ENCODE measurements around the gene PLCG2. TPM values are rescaled to one million over a fixed set of nuclear protein-coding genes. Genes with fewer than 3 reads are reported as not detected.

PLCG2 gene
- total RNA-seq, result 1 to 10 TPM; 7.0 to 7.6 TPM

DNA sequence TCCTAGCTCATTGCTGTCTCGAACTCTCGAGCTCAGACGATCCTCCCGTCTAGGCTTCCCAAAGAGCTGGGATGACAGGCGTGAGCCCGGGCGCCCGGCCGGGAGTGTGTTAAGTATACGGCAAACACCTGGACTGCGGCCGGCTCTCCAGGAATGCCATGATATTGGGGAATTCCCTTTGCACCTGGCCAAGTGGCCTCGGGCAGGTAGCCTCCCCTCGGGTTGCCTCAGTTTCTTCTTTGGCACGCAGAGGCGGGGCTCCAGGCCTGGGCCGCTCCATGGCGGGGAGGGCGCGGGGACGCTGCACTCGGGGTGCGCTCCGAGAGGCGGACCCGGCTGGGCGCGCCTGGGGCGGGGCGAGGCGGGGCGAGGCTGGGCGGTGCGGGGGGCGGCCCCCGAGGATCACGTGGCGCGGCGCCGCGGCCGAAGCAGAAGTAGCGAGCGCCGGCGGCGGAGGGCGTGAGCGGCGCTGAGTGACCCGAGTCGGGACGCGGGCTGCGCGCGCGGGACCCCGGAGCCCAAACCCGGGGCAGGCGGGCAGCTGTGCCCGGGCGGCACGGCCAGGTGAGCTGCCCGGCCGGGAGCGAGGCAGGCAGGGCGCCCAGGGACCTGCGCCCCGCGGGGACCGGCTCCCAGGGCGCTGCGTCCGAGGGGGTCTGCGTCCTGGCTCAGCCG, at the start of gene PLCG2:
Gene PLCG2, plus strand, starts transcription at position 431 of the 675 bp plus-strand sequence. CDS start 6,699 bp downstream, outside the sequence.
- intact Hi-C loops (cut with DNase I, micrococcal nuclease), result loop anchor here in 1 of 2 experiments (1.0 kb wide), 3 partner anchors 33 to 335 kb away; partner anchors contain the start of gene CMIP
- Mint-ChIP-seq H3K4me1 (peaks cover 6% of the 10 kb centered on the region), H3K9me3 (ENCODE audit: low read depth) (no peaks in the 10 kb centered on the region), H3K4me3 (peak within 1 kb of the TSS; percentile 67), H3K27me3 (peaks cover 38% of the 10 kb centered on the region), H3K36me3 (ENCODE audit: low read depth) (no peaks in the 10 kb centered on the region), H3K27ac (no peak within 1 kb of the TSS)
- peak; percentile 83 for DNase-seq
- POLR2A ChIA-PET, result no interaction called here
- CTCF ChIA-PET, result interaction anchor here (1.2 kb wide), 1 partner anchor 22 kb away, joined by 3 read pairs; no protein-coding TSS in a partner anchor
- peak; percentile 99 for ATAC-seq

DNA sequence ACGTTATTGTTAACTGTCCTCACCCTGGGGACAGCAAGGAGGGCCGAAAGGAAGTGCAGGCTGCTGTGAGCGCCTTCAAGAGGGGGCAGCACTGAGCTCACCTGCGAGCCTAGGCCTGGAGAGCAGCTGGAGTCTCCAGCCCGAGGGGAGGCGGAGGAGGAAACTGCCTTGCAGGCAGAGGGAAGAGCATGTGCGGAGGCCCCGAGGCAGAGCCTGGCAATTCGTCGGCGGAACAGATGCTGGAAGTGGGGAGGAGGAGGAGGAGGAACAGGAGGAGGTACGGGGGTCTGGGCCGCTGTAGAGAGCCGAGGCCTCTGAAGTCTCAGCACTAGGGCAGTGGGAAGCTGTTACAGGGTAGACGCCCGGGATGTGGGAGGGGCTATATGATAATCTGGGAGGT, 49.6 kb upstream of the PLCG2 start:
- Mint-ChIP-seq H3K36me3 (ENCODE audit: low read depth) (no peaks in the 10 kb centered on the region), H3K4me3 (no peak overlapping the region), H3K27me3 (no peaks in the 10 kb centered on the region), H3K9me3 (ENCODE audit: low read depth) (no peaks in the 10 kb centered on the region), H3K4me1 (peaks cover 15% of the 10 kb centered on the region), H3K27ac (peak overlapping the region; percentile 18)
- ATAC-seq (no peak), DNase-seq (peak; percentile 47)
- intact Hi-C loops (cut with DNase I, micrococcal nuclease), result no loop called here
- POLR2A ChIA-PET, result interaction anchor here (0.5 to 0.6 kb wide), 2 partner anchors 528 to 584 kb away, joined by 3 to 4 read pairs; no protein-coding TSS in a partner anchor
- CTCF ChIA-PET, result interaction anchor here (0.6 to 3.1 kb wide), 25 partner anchors 8 to 654 kb away, joined by 3 to 14 read pairs (median 4); no protein-coding TSS in a partner anchor

DNA sequence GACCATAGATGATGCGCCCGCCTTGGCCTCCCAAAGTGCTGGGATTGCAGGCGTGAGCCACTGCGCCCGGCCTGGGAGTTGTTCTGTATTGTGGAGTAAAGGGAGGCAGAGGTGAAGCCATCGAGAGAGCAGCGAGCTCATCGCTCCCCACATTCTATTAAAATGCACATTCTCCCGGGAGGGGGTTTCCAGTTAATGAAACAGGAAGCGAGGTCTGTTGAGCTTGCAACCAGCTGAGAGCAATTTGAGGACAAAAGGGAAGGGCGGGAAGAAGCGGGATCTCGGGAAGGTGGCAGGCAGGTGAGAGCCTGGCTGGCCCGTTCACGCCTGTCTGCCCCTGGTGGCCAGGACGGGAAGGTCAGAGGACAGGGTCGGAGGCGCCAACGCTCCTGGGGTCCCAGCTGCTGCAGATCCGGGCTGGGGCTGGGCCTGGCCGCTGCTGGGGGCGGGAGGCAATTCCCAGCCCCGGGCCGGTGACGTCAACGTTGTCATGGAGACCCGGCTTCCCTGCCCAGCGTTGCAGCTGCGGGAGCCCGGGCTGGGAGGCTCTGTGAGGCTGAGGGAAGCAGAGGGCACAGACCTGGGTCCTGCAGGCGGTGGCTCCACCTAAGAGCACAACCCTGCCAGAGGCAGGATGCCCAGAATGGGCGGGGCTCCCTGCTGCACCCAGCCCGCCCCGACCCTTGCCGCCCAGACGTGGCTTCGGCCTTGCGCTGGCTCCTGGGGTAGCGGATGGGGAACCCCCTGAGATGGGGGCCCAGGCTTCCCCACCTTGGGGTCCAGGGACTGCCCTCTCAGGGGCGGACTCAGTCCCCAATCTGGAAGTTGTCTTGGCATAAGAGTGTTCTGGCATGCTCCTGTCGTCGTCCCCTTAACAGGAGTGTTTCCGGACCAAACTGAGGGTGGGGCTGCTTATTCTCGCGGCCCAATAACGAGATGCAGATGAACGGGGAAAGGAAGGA, 48.7 kb upstream of the PLCG2 start:
- CTCF ChIA-PET, result interaction anchor here (0.6 to 3.1 kb wide), 28 partner anchors 7 to 654 kb away, joined by 3 to 14 read pairs (median 4); no protein-coding TSS in a partner anchor
- Mint-ChIP-seq H3K36me3 (ENCODE audit: low read depth) (no peaks in the 10 kb centered on the region), H3K4me1 (peaks cover 15% of the 10 kb centered on the region), H3K9me3 (ENCODE audit: low read depth) (no peaks in the 10 kb centered on the region), H3K4me3 (peak overlapping the region; percentile 73), H3K27ac (peak overlapping the region; percentile 91), H3K27me3 (no peaks in the 10 kb centered on the region)
- DNase-seq (peak; percentile 74), ATAC-seq (peak; percentile 93)
- POLR2A ChIA-PET, result interaction anchor here (0.6 kb wide), 1 partner anchor 529 kb away, joined by 4 read pairs; no protein-coding TSS in a partner anchor
- intact Hi-C loops (cut with DNase I, micrococcal nuclease), result loop anchor here in 1 of 2 experiments (2.0 kb wide), 1 partner anchor 364 kb away; no protein-coding TSS in a partner anchor

DNA sequence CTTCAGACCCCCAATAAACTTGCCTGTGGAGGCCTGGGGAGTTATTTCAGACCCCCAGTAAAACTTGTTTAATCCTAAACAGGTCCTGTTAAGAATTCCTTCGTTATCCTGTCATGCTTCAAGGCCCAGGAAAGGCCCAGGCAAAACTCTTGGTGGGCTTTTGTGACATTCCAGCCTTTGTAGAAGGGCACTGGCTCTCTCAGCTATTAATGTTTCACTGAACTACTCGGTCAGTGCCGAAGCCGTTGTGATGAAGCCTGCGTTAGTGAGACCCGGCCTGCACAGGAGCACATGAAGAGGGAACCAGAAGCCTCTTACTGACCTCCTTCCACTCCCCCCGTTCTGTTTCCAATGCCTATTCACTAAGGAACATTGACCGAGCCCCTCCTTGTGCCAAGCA, 47.4 kb upstream of the PLCG2 start:
- H3K27me3 Mint-ChIP-seq, result no peaks in the 10 kb centered on the region
- intact Hi-C loops (cut with DNase I, micrococcal nuclease), result loop anchor here in 1 of 2 experiments (2.0 kb wide), 1 partner anchor 365 kb away; no protein-coding TSS in a partner anchor
- ChIA-PET POLR2A (no interaction called here), CTCF (interaction anchor here (0.6 to 3.1 kb wide), 5 partner anchors 9 to 367 kb away, joined by 3 to 14 read pairs (median 4); no protein-coding TSS in a partner anchor)
- no peaks in the 10 kb centered on the region for H3K36me3 Mint-ChIP-seq (ENCODE audit: low read depth)
- ATAC-seq (no peak), DNase-seq (no peak)
- no peaks in the 10 kb centered on the region for H3K9me3 Mint-ChIP-seq (ENCODE audit: low read depth)
- no peak overlapping the region for H3K4me3 Mint-ChIP-seq
- no peak overlapping the region for H3K27ac Mint-ChIP-seq
- peaks cover 15% of the 10 kb centered on the region for H3K4me1 Mint-ChIP-seq

DNA sequence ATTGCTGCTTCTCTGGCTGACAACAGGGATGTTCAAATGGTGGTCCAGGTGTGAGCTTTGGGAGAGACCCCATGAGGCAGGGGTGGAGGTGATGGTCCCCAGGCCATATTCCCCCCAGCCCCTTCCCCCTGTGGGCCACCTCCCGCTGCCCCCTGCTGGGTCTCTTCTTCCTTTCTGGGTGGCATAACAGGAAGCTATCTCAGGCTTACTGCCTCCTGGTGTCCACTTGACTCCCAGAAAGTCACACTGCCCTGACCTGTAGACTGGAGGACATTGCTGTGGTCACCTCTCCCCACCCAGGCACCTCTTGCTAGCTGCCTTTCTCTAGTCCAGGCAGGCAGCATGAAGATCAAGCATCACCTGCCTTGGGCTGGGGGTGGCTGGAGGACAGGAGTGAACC, 46.4 kb upstream of the PLCG2 start:
- ChIA-PET POLR2A (no interaction called here), CTCF (no interaction called here)
- Mint-ChIP-seq H3K27me3 (no peaks in the 10 kb centered on the region), H3K9me3 (ENCODE audit: low read depth) (no peaks in the 10 kb centered on the region), H3K27ac (no peak overlapping the region), H3K4me3 (no peak overlapping the region), H3K36me3 (ENCODE audit: low read depth) (no peaks in the 10 kb centered on the region), H3K4me1 (peaks cover 15% of the 10 kb centered on the region)
- DNase-seq (no peak), ATAC-seq (no peak)
- intact Hi-C loops (cut with DNase I, micrococcal nuclease), result no loop called here

DNA sequence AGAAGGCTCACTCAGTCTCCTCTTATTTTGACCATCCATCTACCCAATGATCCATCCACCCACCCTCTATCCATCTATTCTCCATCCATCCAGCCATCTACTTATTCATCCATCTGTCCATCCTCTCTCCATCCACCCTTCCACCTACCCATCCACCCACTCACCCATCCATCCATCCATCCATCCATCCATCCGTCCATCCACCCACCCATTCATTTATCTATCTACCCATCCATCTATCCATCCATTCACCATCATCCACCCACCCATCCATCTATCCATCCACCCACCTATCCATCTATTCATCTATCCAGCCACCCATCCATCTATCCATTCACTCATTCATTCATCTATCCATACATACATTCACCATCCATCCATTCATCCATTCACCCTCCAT, 45.8 kb upstream of the PLCG2 start:
- no peaks in the 10 kb centered on the region for H3K36me3 Mint-ChIP-seq (ENCODE audit: low read depth)
- peaks cover 15% of the 10 kb centered on the region for H3K4me1 Mint-ChIP-seq
- ATAC-seq (no peak), DNase-seq (no peak)
- no peak overlapping the region for H3K27ac Mint-ChIP-seq
- intact Hi-C loops (cut with DNase I, micrococcal nuclease), result no loop called here
- H3K4me3 Mint-ChIP-seq, result no peak overlapping the region
- H3K27me3 Mint-ChIP-seq, result no peaks in the 10 kb centered on the region
- ChIA-PET POLR2A (no interaction called here), CTCF (interaction anchor here (0.7 to 1.8 kb wide), 2 partner anchors 295 to 329 kb away, joined by 5 to 8 read pairs; no protein-coding TSS in a partner anchor)
- no peaks in the 10 kb centered on the region for H3K9me3 Mint-ChIP-seq (ENCODE audit: low read depth)

DNA sequence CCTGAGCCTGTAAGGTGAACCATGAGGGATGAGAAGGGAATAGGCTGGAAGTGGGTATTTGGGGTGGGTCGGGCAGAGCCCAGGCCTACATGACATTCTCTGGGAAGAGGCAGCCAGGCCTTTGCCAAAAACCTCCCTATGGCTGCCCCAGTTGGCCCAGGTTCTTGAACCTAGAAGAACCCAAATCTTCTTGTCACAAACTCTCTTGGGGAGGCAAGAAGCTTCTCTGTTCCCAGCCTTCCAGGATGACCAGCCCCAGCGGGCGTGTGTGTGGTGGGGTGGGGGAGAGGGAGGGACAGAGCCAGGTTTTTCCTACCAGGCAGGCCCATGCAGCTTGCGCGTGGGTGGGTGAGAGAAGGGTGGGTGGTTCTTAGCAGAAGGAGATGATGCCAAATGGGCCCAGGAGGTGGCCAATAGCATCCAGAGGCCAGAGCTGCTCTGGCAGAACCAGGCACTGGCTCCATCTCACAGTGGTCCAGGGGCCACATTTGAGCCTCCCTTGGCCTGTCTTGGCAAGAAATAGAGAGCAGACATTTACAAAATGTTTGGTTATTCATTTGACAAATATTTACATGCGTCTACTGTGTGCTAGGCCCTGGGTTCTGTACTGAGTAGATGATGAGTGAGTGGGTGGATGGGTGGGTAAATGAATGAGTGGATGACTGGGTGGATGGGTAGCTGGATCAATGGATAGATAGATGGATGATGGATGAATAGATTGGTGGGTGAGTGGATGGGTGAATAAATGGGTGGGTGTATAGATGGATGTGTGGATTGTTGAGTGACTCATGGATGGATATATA, 44.3 kb upstream of the PLCG2 start:
- Mint-ChIP-seq H3K9me3 (ENCODE audit: low read depth) (no peaks in the 10 kb centered on the region), H3K27ac (no peak overlapping the region), H3K4me3 (no peak overlapping the region), H3K36me3 (ENCODE audit: low read depth) (no peaks in the 10 kb centered on the region), H3K27me3 (no peaks in the 10 kb centered on the region), H3K4me1 (peaks cover 9% of the 10 kb centered on the region)
- CTCF ChIA-PET, result interaction anchor here (0.6 to 2.8 kb wide), 5 partner anchors 10 to 729 kb away, joined by 3 to 11 read pairs (median 7); no protein-coding TSS in a partner anchor
- no peak for DNase-seq
- intact Hi-C loops (cut with DNase I, micrococcal nuclease), result loop anchor here (5.0 kb wide), 3 partner anchors 333 to 803 kb away; no protein-coding TSS in a partner anchor
- ATAC-seq, result no peak
- POLR2A ChIA-PET, result no interaction called here

DNA sequence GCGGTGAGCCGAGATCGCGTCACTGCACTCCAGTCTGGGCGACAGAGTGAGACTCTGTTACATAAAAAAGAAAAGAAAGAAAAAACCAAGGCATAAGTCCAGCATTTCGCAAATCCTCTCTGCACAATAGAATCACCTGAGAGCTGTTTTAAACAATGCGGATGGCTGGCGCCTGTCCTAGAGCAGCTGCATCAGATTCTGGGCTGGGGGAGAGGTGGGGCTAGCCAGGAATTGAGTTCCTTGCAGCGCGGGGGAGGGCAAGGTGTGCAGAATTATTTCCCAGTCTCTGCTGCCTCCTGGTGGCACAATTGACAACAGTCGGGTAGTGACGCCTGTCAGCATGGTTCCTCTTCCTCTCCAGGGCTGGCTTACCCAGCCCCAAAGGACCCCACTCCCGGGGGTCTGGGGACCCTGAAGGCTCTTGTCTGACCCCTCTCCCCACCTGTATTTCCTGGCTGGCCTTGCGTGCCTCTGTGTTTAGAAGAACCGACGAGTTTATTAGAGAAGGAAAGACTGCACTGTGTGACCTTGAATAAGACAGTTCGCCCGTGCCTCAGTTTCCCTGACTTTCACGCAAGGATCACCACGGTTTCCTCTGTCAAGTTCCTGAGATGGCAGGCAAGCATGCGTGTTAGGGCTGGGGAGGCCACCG, 41.1 kb upstream of the PLCG2 start:
- H3K27ac Mint-ChIP-seq, result peak overlapping the region; percentile 51
- POLR2A ChIA-PET, result no interaction called here
- peak; percentile 98 for ATAC-seq

DNA sequence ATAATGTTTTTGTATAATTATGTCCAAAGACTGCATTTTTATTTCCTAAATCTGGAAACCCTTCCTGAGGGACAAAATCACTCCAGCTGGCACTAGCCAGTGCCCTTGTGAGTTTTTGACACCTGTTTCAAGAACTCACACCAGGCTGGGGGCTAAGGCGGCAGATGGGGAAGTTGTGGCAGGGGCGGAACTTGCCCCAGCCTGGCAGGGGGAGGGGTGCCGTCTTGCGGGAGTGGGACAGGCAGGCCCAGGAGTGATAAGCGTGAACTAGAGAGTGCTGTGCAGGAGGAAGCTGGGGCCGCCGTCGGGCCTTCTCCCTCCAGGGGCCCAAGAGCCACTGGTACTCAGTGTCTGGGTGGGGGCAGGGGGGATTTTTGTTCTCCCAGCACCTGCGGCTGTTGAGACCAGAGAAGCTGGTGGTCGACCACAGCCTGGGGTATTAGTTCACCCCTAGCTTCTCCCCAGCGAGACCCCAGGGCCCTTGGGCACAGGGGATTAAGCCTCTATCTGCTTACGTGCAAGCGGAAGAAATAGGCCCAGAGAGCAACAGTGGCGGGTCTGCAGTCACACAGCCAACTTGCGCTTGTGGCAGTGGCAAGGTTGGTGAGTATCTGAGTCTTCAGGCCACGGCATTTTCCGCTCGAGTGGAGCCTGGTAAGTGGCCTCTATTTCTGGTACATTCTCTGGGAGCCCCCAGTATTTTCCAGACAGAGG, 40.2 kb upstream of the PLCG2 start:
- H3K36me3 Mint-ChIP-seq (ENCODE audit: low read depth), result no peaks in the 10 kb centered on the region
- no peak for DNase-seq

More for the DNA sequence above, 41.1 kb upstream of the PLCG2 start:
- Mint-ChIP-seq H3K4me1 (no peaks in the 10 kb centered on the region), H3K9me3 (ENCODE audit: low read depth) (no peaks in the 10 kb centered on the region), H3K27me3 (no peaks in the 10 kb centered on the region), H3K36me3 (ENCODE audit: low read depth) (no peaks in the 10 kb centered on the region), H3K4me3 (peak overlapping the region; percentile 55)
- DNase-seq, result peak; percentile 93
- intact Hi-C loops (cut with DNase I, micrococcal nuclease), result loop anchor here (1.0 to 5.0 kb wide), 9 partner anchors 115 to 806 kb away; partner anchors contain the start of genes ATMIN (in 1 of the 2) and CMC2 (in 1 of the 2)
- CTCF ChIA-PET, result interaction anchor here (0.6 to 1.9 kb wide), 20 partner anchors 8 to 703 kb away, joined by 3 to 10 read pairs (median 3); partner anchors contain the start of gene ATMIN

More for the DNA sequence above, 40.2 kb upstream of the PLCG2 start:
- intact Hi-C loops (cut with DNase I, micrococcal nuclease), result loop anchor here (1.0 to 5.0 kb wide), 9 partner anchors 116 to 807 kb away; partner anchors contain the start of genes ATMIN (in 1 of the 2) and CMC2 (in 1 of the 2)
- CTCF ChIA-PET, result interaction anchor here (0.5 to 1.9 kb wide), 9 partner anchors 10 to 814 kb away, joined by 3 to 8 read pairs (median 3); no protein-coding TSS in a partner anchor
- Mint-ChIP-seq H3K4me1 (no peaks in the 10 kb centered on the region), H3K9me3 (ENCODE audit: low read depth) (no peaks in the 10 kb centered on the region), H3K27ac (no peak overlapping the region), H3K27me3 (no peaks in the 10 kb centered on the region), H3K4me3 (no peak overlapping the region)
- ATAC-seq, result no peak
- POLR2A ChIA-PET, result no interaction called here
